GM18507 (cell line): ENCODE measurements around the gene ROM1.
"Not testable (repeated sequence)": the region's sequence is repeated elsewhere in the genome, so short reads cannot be mapped to it uniquely, and the experiment has no call there.

Source experiments
- DNase-seq: peaks from one replicate; pipeline ENCODE4 v3.0.0; 2011; ENCODE audit warnings: low read depth; ENCODE audit not compliant: insufficient read length; ENCODE audit errors: extremely low spot score
- FAIRE-seq: peaks from 2 replicates; lab custom pipeline; 2011; peaks lifted over from hg19 to GRCh38; lab: Jason Lieb, UNC

The ROM1 gene

GRCh38 chr11:62603776-62604299, 9.2 kb upstream of the ROM1 start:
- DNase-seq (no peak), FAIRE-seq (no peak)

GRCh38 chr11:62604460-62605120, 8.5 kb upstream of the ROM1 start:
- FAIRE-seq (no peak), DNase-seq (no peak)

- no peak for FAIRE-seq
- no peak for DNase-seq
These were observed 7.6 kb upstream of the ROM1 start for GRCh38 chr11:62605467-62605866.

GRCh38 chr11:62605902-62606301, 7.2 kb upstream of the ROM1 start:
- FAIRE-seq, result no peak

GRCh38 chr11:62607714-62608113, 5.3 kb upstream of the ROM1 start:
- DNase-seq, result no peak
- FAIRE-seq, result peak; percentile 35

More at GRCh38 chr11:62605902-62606301, 7.2 kb upstream of the ROM1 start:
- DNase-seq, result no peak

- DNase-seq (no peak), FAIRE-seq (no peak)
These were observed 4.3 kb upstream of the ROM1 start for GRCh38 chr11:62608776-62609175.

- DNase-seq (no peak), FAIRE-seq (no peak)
These were observed 2.7 kb upstream of the ROM1 start for GRCh38 chr11:62610403-62610802.

GRCh38 chr11:62610814-62611704, 2.0 kb upstream of the ROM1 start:
- DNase-seq (no peak), FAIRE-seq (no peak)

- no peak for DNase-seq
- no peak for FAIRE-seq
These were observed 1.2 kb upstream of the ROM1 start for GRCh38 chr11:62611705-62612365.

GRCh38 chr11:62613291-62613778, 278 bp downstream of the ROM1 start:
- FAIRE-seq, result no peak
- no peak for DNase-seq

GRCh38 chr11:62614275-62614674, 1.2 kb downstream of the ROM1 start:
- DNase-seq (no peak), FAIRE-seq (no peak)

GRCh38 chr11:62615521-62615920, 2.5 kb downstream of the ROM1 start:
- DNase-seq, result no peak
- no peak for FAIRE-seq

GRCh38 chr11:62616957-62617356, 3.9 kb downstream of the ROM1 start:
- DNase-seq, result not testable (repeated sequence)

GRCh38 chr11:62621027-62621566, 8.0 kb downstream of the ROM1 start:
- DNase-seq (no peak), FAIRE-seq (no peak)

More at GRCh38 chr11:62616957-62617356, 3.9 kb downstream of the ROM1 start:
- not testable (repeated sequence) for FAIRE-seq

- DNase-seq (peak; percentile 99), FAIRE-seq (peak; percentile 93)
These were observed 8.8 kb downstream of the ROM1 start, which contains the start of gene B3GAT3 for GRCh38 chr11:62621567-62622470. B3GAT3 (minus strand) TSS chr11:62621986; CDS start chr11:62621947, 39 bp downstream.

GRCh38 chr11:62622476-62623089, 9.5 kb downstream of the ROM1 start:
- no peak for FAIRE-seq
- no peak for DNase-seq

- DNase-seq, result no peak
- no peak for FAIRE-seq
These were observed 14.7 kb downstream of the ROM1 start for GRCh38 chr11:62627713-62628112.

GRCh38 chr11:62632492-62632891, 19.4 kb downstream of the ROM1 start:
- DNase-seq, result no peak
- no peak for FAIRE-seq
